GM12892 (cell line): Measurements from ENCODE around the gene ZNF213.
A peak's percentile ranks its signal among the peaks of the same experiment; 100 is the strongest.

Source experiments
- DNase-seq: peaks from one replicate; pipeline ENCODE4 v3.0.0; 2011; ENCODE audit not compliant: insufficient read length
- FAIRE-seq: peaks from 2 replicates; lab custom pipeline; 2011; peaks lifted over from hg19 to GRCh38; lab: Jason Lieb, UNC
- POLR2A ChIP-seq: IDR thresholded peaks from 2 replicates; pipeline ENCODE4 v1.6.1; 2011; ENCODE audit warnings: low read depth, low read length, control low read depth
- POLR2AphosphoS5 ChIP-seq: IDR thresholded peaks from 2 replicates; pipeline ENCODE4 v1.6.1; 2011; ENCODE audit warnings: low read depth, low read length, control low read depth
- TAF1 ChIP-seq: IDR thresholded peaks from 2 replicates; pipeline ENCODE4 v1.6.1; 2011; ENCODE audit warnings: low read depth, mild to moderate bottlenecking, control low read depth, low read length, borderline replicate concordance

Gene ZNF213

DNA sequence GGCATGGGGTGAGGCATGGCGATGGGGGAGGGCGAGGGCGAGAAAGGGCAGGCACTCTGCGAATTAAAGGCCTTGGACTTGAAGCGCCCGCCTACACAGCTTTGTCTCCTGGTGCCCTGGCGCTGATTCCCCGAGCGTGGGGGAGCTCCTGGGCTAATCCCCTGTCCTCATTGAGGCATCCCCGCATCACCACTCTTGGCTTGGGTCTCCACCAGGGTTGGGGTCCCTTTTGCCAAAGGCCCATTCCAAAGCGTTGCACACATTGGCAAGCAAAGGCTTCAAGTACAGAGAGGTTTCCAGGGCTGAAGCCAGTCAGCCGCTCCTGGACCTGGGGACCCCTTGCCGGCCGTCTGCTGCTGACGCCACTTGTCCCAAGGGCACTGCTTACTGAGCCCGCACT lies 14.4 kb upstream of the ZNF213 start:
- TF ChIP-seq POLR2A (no peak), POLR2AphosphoS5 (no peak), TAF1 (no peak)
- FAIRE-seq: no peak
- peak; percentile 7 for DNase-seq

DNA sequence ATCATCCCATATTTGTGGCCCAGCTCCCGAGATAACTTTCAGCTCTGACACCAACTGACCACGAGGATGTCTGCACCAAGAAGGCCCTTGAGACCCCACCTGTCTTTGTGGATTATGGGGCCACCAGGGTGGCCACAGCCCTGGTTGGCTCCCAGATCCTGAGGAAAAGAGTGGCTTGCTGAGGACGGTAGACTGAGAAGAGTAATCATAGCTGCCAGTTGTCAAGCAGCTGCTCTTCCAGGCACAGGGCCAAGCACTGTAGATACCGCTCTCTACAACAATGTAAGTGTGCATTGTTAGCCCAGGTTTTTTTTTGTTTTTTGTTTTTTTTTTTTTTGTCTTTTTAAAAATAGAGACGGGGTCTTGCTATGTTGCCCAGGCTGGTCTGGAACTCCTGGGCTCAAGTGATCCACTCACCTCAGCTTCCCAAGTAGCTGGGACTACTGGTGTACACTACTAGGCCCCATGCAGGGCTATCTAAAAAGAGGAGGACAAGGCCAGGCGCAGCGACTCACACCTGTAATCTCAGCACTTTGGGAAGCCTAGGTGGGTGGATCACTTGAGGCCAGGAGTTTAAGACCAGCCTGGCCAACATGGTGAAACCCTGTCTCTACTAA lies 12.9 kb upstream of the ZNF213 start:
- FAIRE-seq: no peak
- no peak for DNase-seq
- TF ChIP-seq POLR2AphosphoS5 (no peak), POLR2A (no peak), TAF1 (no peak)

DNA sequence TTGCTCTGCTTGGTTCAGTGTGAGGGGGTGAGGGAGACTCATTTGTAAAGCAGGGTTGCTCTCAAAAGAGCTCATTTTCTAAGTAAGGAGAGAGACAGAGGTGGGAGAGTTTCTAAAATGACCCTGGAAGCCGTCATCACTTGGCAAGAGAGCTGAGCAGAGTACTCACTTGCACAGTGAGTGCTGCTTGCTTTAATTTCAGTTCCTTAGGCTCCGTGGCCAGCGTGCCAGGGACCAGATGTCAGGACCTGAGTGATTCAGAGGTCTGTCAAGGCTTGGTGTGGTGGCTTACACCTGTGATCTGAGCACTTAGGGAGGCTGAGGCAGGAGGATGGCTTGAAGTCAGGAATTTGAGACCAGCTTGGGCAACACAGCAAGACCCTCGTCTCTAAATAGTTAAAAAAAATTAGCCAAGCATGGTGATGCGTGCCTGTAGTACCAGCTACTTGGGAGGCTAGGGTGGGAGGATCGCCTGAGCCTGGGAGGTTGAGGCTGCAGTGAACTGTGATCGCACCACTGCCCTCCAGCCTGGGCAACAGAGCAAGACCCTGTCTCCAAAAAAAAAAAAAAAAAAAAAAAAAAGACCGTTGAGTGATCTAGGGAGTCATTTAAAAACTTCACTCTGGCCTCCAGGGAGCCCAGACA lies 11.8 kb upstream of the ZNF213 start:
- DNase-seq (no peak), FAIRE-seq (no peak)
- no peak for TF ChIP-seq TAF1
- TF ChIP-seq POLR2A: no peak
- no peak for TF ChIP-seq POLR2AphosphoS5

DNA sequence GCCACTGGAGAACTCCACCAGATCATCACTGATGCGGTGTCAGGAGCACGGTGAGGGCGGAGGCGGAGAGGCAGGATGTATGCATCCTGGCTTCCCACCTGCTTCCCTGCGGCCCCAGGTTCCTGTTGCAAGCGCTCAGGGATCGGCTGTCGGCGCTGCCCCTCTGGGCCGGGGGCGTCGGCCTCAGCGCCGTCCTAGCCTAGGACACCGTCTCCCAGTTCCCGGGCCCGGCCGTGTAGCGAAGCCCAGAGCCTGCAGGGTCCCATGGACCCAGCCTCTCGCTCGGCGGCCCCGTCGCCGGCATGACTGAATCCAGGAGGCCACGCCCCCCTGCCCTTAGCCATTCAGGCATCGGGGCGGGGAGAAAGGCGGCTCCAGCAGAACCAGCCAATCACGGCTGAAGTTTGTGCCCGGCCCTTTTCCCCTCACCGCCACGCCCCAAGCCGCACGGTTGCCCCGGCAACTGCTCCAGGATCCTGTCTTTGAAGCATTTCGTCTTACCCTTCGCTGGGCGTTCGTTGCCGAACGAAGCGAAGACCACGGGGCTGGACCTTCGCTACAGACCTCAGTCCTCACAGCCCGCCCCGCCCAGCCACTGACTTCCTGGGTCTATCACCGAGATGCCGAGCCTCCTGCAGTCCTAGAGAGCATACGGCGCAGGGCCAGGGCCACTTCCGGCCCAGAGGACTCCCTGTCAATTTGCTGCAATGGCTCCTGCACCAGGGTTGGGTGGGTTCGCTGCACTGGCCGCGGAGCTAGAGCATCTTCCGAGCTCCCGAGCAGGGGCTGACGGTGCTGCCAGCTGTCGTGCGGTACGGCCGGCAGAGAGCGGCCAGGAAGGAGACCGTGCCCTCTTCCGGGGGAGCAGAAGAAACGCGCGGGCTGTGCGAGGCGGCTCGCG lies 10.6 kb upstream of the ZNF213 start:
- DNase-seq (peak; percentile 92), FAIRE-seq (peak; percentile 99)
- peak; percentile 77 for TF ChIP-seq POLR2A
- peak; percentile 79 for TF ChIP-seq TAF1
- peak; percentile 57 for TF ChIP-seq POLR2AphosphoS5

DNA sequence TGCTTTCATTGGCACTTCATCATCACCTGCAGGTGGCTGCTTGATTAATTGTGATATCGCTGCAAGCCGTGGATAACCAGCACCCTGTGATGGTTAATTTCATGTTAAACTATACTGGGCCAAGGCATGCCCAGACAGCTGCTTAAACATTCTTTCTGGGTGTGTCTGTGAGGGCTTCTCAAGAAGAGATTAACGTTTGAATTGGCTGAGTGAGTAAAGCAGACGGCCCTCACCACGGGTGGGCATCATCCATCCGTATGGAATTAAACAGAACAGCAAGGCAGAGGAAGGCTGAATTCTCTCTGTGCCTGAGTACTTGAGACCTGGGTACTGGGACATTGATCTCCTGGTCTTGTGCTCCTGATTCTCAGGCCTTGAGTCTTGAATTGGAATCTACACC lies 7.1 kb upstream of the ZNF213 start:
- TF ChIP-seq TAF1 (no peak), POLR2AphosphoS5 (no peak), POLR2A (no peak)
- no peak for FAIRE-seq
- DNase-seq: no peak

DNA sequence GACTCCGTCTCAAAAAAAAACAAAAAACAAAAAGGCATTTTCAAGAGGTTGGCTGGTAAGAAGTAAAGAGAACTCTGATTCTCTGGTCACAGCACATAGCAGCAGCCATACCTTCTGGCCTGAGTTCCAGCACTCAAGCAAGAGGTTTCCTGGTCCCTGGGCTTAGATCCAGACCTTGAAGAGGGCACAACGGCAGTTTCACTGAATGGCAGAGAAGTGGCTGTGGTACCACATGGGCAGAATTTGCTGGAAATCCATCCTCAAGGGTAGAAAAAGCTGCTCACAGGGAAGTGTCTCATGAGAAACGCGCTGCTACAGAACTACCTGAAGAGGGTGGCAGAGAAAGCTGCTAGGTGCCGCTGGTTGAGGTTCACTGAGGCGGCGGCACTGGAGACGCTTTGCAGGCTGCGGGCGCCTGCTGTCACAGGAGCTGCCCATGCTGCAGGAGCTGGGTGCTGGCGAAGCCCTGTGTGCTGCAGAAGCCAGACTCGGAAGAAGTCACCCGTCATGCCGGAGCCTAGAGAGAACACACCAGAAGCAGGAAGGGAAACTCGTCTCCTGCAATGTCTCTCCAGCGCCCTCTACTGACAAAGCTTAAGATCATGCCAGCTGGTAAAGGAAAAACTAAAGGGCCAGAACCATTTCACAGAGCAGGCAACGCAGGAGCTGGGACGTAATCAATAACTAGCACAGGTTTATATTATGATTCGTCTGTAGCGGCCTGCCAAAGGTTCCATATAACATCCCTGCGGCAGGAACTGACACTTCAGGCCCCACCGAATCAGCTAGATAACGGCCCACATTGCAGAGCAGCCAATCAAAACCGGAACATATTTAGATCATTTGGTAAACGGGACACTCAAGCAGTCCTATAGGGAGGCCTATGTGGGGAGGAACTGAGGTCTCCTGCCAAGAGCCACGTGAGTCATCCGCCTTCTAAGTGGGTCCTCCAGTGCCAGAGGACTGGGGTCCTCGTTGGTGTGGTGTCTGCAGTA lies 5.4 kb upstream of the ZNF213 start:
- peak; percentile 58 for FAIRE-seq

DNA sequence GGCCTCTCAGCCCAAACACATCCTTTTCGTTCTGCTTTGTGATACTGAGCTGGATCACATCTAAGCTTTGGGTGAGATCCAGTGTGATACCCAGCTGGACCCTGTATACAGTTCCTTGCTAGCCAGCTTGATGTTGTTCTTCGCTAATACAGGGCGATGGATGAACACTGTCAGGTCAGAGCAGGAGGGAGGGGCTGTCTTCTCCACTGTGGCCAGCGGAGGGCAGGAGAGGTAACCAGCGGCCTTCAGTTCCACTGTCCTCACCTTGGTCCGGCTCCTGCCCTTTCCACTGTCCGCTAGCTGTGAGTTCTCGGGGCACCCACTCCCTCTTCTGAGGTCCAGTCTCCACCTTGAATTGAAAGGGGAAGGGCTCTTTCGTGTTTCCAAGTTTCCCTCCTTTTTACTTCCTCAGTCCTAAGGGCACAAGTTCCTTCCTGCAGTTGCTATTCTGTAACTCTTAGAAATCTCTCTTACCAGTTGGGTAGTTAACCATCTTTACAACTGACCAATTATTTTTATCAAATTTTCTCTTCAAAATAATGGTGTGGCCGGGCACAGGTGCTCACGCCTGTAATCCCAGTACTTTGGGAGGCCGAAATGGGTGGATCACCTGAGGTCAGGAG lies 3.0 kb upstream of the ZNF213 start:
- peak; percentile 7 for DNase-seq
- no peak for TF ChIP-seq POLR2AphosphoS5
- no peak for TF ChIP-seq TAF1
- TF ChIP-seq POLR2A: no peak; the same call in 1 of the 2 replicates
- FAIRE-seq: no peak

More for the DNA sequence above, 5.4 kb upstream of the ZNF213 start:
- TF ChIP-seq TAF1: no peak
- peak; percentile 60; the same call in 1 of the 2 replicates for TF ChIP-seq POLR2A
- TF ChIP-seq POLR2AphosphoS5: peak; percentile 32; the same call in 1 of the 2 replicates
- peak; percentile 30 for DNase-seq

DNA sequence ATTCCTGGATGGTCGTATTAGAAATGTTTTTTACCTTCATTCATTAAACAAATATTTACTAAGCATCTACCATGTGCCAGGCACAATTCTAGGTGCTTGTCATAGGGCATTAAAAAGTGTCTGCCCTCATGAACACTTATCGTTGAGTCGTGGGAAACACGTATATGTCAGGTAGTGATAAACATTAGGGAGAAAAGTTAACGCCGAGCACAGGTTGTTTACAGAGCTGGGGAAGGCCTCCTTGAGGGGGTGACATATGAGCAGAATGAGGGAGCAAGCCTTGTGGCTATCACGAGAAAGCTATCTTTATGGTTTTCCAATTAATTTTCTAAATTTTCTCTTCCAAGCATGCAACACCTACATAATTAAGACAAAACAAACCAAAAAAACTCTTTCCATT lies 985 bp upstream of the ZNF213 start:
- FAIRE-seq (no peak), DNase-seq (no peak)
- no peak for TF ChIP-seq POLR2A

DNA sequence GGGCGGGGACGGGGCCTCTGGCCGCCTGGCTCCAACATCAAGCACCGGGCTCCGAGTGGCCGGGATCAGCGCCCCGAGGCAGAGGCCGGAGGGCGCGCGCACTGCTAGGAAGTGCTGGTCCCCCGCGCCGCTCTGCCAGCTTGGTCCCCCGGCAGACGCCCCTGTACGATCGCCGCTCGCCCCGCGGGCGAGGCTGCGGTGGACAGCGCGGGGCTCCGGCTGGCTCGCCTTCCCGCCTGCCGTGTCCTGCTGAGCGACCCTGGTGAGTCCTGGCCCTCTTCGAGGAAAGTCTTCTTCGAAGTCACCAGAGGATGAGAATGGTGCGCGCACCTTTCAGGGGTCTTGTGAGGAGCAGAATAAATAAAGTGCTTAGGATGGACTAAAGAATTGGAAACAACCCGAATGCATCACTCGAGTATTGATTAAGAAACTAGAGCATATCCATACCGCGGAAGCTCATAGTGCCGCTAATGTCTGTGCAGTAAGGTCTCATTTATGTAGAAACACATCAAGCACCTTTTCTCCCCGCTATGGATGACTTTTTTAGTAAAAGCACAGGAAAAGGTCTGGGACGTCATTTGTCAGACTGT lies 392 bp downstream of the ZNF213 start:
- TF ChIP-seq TAF1 (no peak), POLR2A (peak; percentile 51; the same call in 1 of the 2 replicates), POLR2AphosphoS5 (peak; percentile 6; the same call in 1 of the 2 replicates)
- DNase-seq: no peak
- no peak for FAIRE-seq

DNA sequence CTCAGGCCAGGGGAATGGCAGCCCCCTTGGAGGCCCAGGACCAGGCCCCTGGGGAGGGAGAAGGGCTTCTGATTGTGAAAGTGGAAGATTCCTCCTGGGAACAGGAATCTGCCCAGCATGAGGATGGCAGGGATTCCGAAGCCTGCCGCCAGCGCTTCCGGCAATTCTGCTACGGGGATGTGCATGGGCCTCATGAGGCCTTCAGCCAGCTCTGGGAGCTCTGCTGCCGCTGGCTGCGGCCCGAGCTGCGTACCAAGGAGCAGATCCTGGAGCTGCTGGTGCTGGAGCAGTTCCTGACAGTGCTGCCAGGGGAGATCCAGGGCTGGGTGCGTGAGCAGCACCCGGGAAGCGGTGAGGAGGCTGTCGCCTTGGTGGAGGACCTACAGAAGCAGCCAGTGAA lies 2.4 kb downstream of the ZNF213 start:
- DNase-seq (no peak), FAIRE-seq (no peak)
- TF ChIP-seq POLR2AphosphoS5: no peak
- no peak for TF ChIP-seq POLR2A
- no peak for TF ChIP-seq TAF1
